Activated CD8-positive, alpha-beta memory T cell treated with anti-CD3 and anti-CD28 coated beads, Interleukin-2, amount 10 ng/mL, durations not matched to agents 7 days and 5 days (primary cell): ENCODE results near the gene ATXN10. TPM values are rescaled to one million over a fixed set of nuclear protein-coding genes. Genes with fewer than 3 reads are reported as not detected.

ENCODE experiments used
- ATAC-seq: fragments of 150-1000 bp; cut with Tn5 transposase; one replicate; pipeline ENCODE4 v1.10.0; 2021; ENCODE audit warnings: moderate library complexity
- CTCF ChIA-PET: fragments of 350-600 bp; sonication (Branson Sonifier 250); formaldehyde crosslinking; loops from one replicate; lab custom pipeline; 2021; ENCODE audit warnings: antibody characterized with exemption; lab: Charles Lee
- DNase-seq: peaks from one replicate; pipeline ENCODE4 v3.0.0-alpha.2; 2020
- H3K27ac Mint-ChIP-seq: one replicate; pipeline ENCODE4 v1.8.0; 2021; ENCODE audit warnings: mild to moderate bottlenecking, mixed read lengths
- H3K27me3 Mint-ChIP-seq: one replicate; pipeline ENCODE4 v1.8.0; 2021; ENCODE audit warnings: mixed read lengths
- H3K36me3 Mint-ChIP-seq: one replicate; pipeline ENCODE4 v1.8.0; 2021; ENCODE audit warnings: mild to moderate bottlenecking, mixed read lengths
- H3K4me1 Mint-ChIP-seq: one replicate; pipeline ENCODE4 v1.8.0; 2021; ENCODE audit warnings: mixed read lengths
- H3K4me3 Mint-ChIP-seq: one replicate; pipeline ENCODE4 v1.8.0; 2021; ENCODE audit warnings: mild to moderate bottlenecking, moderate library complexity, mixed read lengths
- H3K9me3 Mint-ChIP-seq: one replicate; pipeline ENCODE4 v1.8.0; 2022; ENCODE audit warnings: low read depth, mixed read lengths
- total RNA-seq, 2 experiments: library from RNA; stranded (reverse); gene quantifications; one replicate each; pipeline ENCODE4 v1.2.3, GENCODE V29; 2021

ATXN10 gene
- total RNA-seq, 2 experiments from 2014 or later = 93.6 to 112 TPM

- Mint-ChIP-seq H3K9me3 (no peaks in the 10 kb centered on the region), H3K27me3 (peaks cover 4% of the 10 kb centered on the region), H3K27ac (no peak overlapping the region), H3K4me1 (no peaks in the 10 kb centered on the region), H3K4me3 (no peak overlapping the region), H3K36me3 (no peaks in the 10 kb centered on the region)
- DNase-seq (no peak), ATAC-seq (no peak)
- CTCF ChIA-PET = no interaction called here
These were observed 214.9 kb downstream of the ATXN10 start for GRCh38 chr22:45886540-45886939.

GRCh38 chr22:45887202-45888131, 215.8 kb downstream of the ATXN10 start:
- no peaks in the 10 kb centered on the region for H3K36me3 Mint-ChIP-seq
- no peak overlapping the region for H3K27ac Mint-ChIP-seq
- H3K27me3 Mint-ChIP-seq = no peaks in the 10 kb centered on the region
- CTCF ChIA-PET = no interaction called here
- H3K9me3 Mint-ChIP-seq = no peaks in the 10 kb centered on the region
- no peak for ATAC-seq
- no peak for DNase-seq
- H3K4me1 Mint-ChIP-seq = no peaks in the 10 kb centered on the region
- no peak overlapping the region for H3K4me3 Mint-ChIP-seq

GRCh38 chr22:45888221-45889092, 216.8 kb downstream of the ATXN10 start:
- CTCF ChIA-PET = no interaction called here
- ATAC-seq = no peak
- Mint-ChIP-seq H3K4me3 (no peak overlapping the region), H3K27ac (no peak overlapping the region), H3K27me3 (no peaks in the 10 kb centered on the region), H3K36me3 (no peaks in the 10 kb centered on the region), H3K9me3 (no peaks in the 10 kb centered on the region), H3K4me1 (no peaks in the 10 kb centered on the region)
- DNase-seq = no peak

- Mint-ChIP-seq H3K9me3 (no peaks in the 10 kb centered on the region), H3K4me1 (no peaks in the 10 kb centered on the region), H3K4me3 (no peak overlapping the region), H3K36me3 (no peaks in the 10 kb centered on the region), H3K27ac (no peak overlapping the region), H3K27me3 (peaks cover 3% of the 10 kb centered on the region)
- no peak for DNase-seq
- no peak for ATAC-seq
- CTCF ChIA-PET = no interaction called here
These were observed 217.5 kb downstream of the ATXN10 start for GRCh38 chr22:45889093-45889538.

GRCh38 chr22:45889539-45890350, 218.1 kb downstream of the ATXN10 start:
- no peak for DNase-seq
- no peak overlapping the region for H3K27ac Mint-ChIP-seq
- no peaks in the 10 kb centered on the region for H3K9me3 Mint-ChIP-seq
- CTCF ChIA-PET = no interaction called here
- H3K4me1 Mint-ChIP-seq = no peaks in the 10 kb centered on the region
- peaks cover 3% of the 10 kb centered on the region for H3K27me3 Mint-ChIP-seq
- ATAC-seq = no peak
- H3K4me3 Mint-ChIP-seq = no peak overlapping the region
- H3K36me3 Mint-ChIP-seq = no peaks in the 10 kb centered on the region

GRCh38 chr22:45890351-45890635, 218.7 kb downstream of the ATXN10 start:
- peaks cover 3% of the 10 kb centered on the region for H3K27me3 Mint-ChIP-seq
- ATAC-seq = no peak
- no peaks in the 10 kb centered on the region for H3K4me1 Mint-ChIP-seq
- DNase-seq = no peak
- CTCF ChIA-PET = no interaction called here
- H3K4me3 Mint-ChIP-seq = no peak overlapping the region
- no peaks in the 10 kb centered on the region for H3K9me3 Mint-ChIP-seq
- H3K36me3 Mint-ChIP-seq = no peaks in the 10 kb centered on the region
- no peak overlapping the region for H3K27ac Mint-ChIP-seq

- Mint-ChIP-seq H3K4me1 (no peaks in the 10 kb centered on the region), H3K27me3 (peaks cover 3% of the 10 kb centered on the region), H3K4me3 (no peak overlapping the region), H3K27ac (no peak overlapping the region), H3K36me3 (no peaks in the 10 kb centered on the region), H3K9me3 (no peaks in the 10 kb centered on the region)
- CTCF ChIA-PET = no interaction called here
- no peak for ATAC-seq
- DNase-seq = no peak
These were observed 219.4 kb downstream of the ATXN10 start for GRCh38 chr22:45891021-45891421.

GRCh38 chr22:45891471-45891995, 219.9 kb downstream of the ATXN10 start:
- Mint-ChIP-seq H3K27me3 (peaks cover 3% of the 10 kb centered on the region), H3K4me3 (no peak overlapping the region), H3K9me3 (no peaks in the 10 kb centered on the region), H3K36me3 (no peaks in the 10 kb centered on the region), H3K4me1 (no peaks in the 10 kb centered on the region), H3K27ac (no peak overlapping the region)
- ATAC-seq = no peak
- DNase-seq = no peak
- CTCF ChIA-PET = no interaction called here

GRCh38 chr22:45891996-45892621, 220.5 kb downstream of the ATXN10 start:
- H3K36me3 Mint-ChIP-seq = no peaks in the 10 kb centered on the region
- H3K4me3 Mint-ChIP-seq = no peak overlapping the region
- H3K27me3 Mint-ChIP-seq = peaks cover 3% of the 10 kb centered on the region
- CTCF ChIA-PET = no interaction called here
- DNase-seq (no peak), ATAC-seq (no peak)
- H3K4me1 Mint-ChIP-seq = no peaks in the 10 kb centered on the region
- H3K27ac Mint-ChIP-seq = no peak overlapping the region
- no peaks in the 10 kb centered on the region for H3K9me3 Mint-ChIP-seq

- H3K4me1 Mint-ChIP-seq = no peaks in the 10 kb centered on the region
- DNase-seq (no peak), ATAC-seq (no peak)
- CTCF ChIA-PET = no interaction called here
- H3K27ac Mint-ChIP-seq = no peak overlapping the region
- no peaks in the 10 kb centered on the region for H3K36me3 Mint-ChIP-seq
- no peak overlapping the region for H3K4me3 Mint-ChIP-seq
- H3K27me3 Mint-ChIP-seq = peaks cover 3% of the 10 kb centered on the region
- no peaks in the 10 kb centered on the region for H3K9me3 Mint-ChIP-seq
These were observed 221.2 kb downstream of the ATXN10 start for GRCh38 chr22:45892681-45893461.

- Mint-ChIP-seq H3K9me3 (no peaks in the 10 kb centered on the region), H3K4me1 (no peaks in the 10 kb centered on the region), H3K36me3 (no peaks in the 10 kb centered on the region), H3K27me3 (peaks cover 3% of the 10 kb centered on the region), H3K27ac (no peak overlapping the region), H3K4me3 (no peak overlapping the region)
- CTCF ChIA-PET = no interaction called here
- ATAC-seq (no peak), DNase-seq (no peak)
These were observed 221.9 kb downstream of the ATXN10 start for GRCh38 chr22:45893516-45893915.
